Activated T-helper 2 cell treated with anti-CD3 and anti-CD28 coated beads, Interferon-gamma antibody, Interleukin-2, Interleukin-4, amounts not matched to agents 10 μg/mL and 5 μg/mL and 100 μg/mL, durations not matched to agents 14 hours and 24 hours and 36 hours (primary cell): ENCODE results near the gene DLGAP4. TPM values are rescaled to one million over a fixed set of nuclear protein-coding genes. Genes with fewer than 3 reads are reported as not detected.

ENCODE experiments used
- DNase-seq: peaks from one replicate; pipeline ENCODE4 v3.0.0; 2021; ENCODE audit warnings: low spot score
- H3K27ac Mint-ChIP-seq: one replicate; pipeline ENCODE4 v1.8.0; 2021; ENCODE audit warnings: mixed read lengths
- H3K27me3 Mint-ChIP-seq: one replicate; pipeline ENCODE4 v1.8.0; 2021; ENCODE audit warnings: low read depth, mixed read lengths
- H3K36me3 Mint-ChIP-seq: one replicate; pipeline ENCODE4 v1.8.0; 2021; ENCODE audit warnings: low read depth, mixed read lengths
- H3K4me1 Mint-ChIP-seq: one replicate; pipeline ENCODE4 v1.8.0; 2021; ENCODE audit warnings: low read depth, mixed read lengths
- H3K4me3 Mint-ChIP-seq: one replicate; pipeline ENCODE4 v1.8.0; 2021; ENCODE audit warnings: low read depth, mild to moderate bottlenecking, moderate library complexity, mixed read lengths
- H3K9me3 Mint-ChIP-seq: one replicate; pipeline ENCODE4 v1.8.0; 2021; ENCODE audit warnings: mixed read lengths
- intact Hi-C: fragments of 100-400 bp; cut with micrococcal nuclease; formaldehyde crosslinking; loops from one replicate; pipeline ENCODE4 v1.15.1; 2023
- total RNA-seq: library from RNA; stranded (reverse); gene quantifications from 2 replicates; pipeline ENCODE4 v1.2.3, GENCODE V29; 2022

DLGAP4 gene
- total RNA-seq, 1 donor from 2014 or later = 37.4 TPM

GRCh38 chr20:36538026-36538722, 232.0 kb downstream of the DLGAP4 start:
- no peaks in the 10 kb centered on the region for H3K27me3 Mint-ChIP-seq
- no peak overlapping the region for H3K27ac Mint-ChIP-seq
- no peak overlapping the region for H3K4me3 Mint-ChIP-seq
- H3K4me1 Mint-ChIP-seq = no peaks in the 10 kb centered on the region
- DNase-seq = no peak
- intact Hi-C loops = no loop called here
- no peaks in the 10 kb centered on the region for H3K9me3 Mint-ChIP-seq
- no peaks in the 10 kb centered on the region for H3K36me3 Mint-ChIP-seq

GRCh38 chr20:36540551-36541211, 234.5 kb downstream of the DLGAP4 start:
- Mint-ChIP-seq H3K4me3 (no peak overlapping the region), H3K4me1 (no peaks in the 10 kb centered on the region), H3K27ac (no peak overlapping the region), H3K36me3 (no peaks in the 10 kb centered on the region), H3K9me3 (no peaks in the 10 kb centered on the region), H3K27me3 (no peaks in the 10 kb centered on the region)
- no peak for DNase-seq
- intact Hi-C loops = no loop called here

- DNase-seq = no peak
- H3K27me3 Mint-ChIP-seq = no peaks in the 10 kb centered on the region
These were observed 235.2 kb downstream of the DLGAP4 start, which contains the start of gene MYL9 for GRCh38 chr20:36541227-36541767. TSS of gene MYL9 (plus strand) at chr20:36541519. CDS start at chr20:36544885, 3,366 bp downstream.

GRCh38 chr20:36541768-36542488, 235.8 kb downstream of the DLGAP4 start:
- Mint-ChIP-seq H3K9me3 (no peaks in the 10 kb centered on the region), H3K4me3 (no peak overlapping the region), H3K27ac (no peak overlapping the region), H3K4me1 (no peaks in the 10 kb centered on the region), H3K36me3 (no peaks in the 10 kb centered on the region), H3K27me3 (no peaks in the 10 kb centered on the region)
- intact Hi-C loops = no loop called here
- no peak for DNase-seq

More at GRCh38 chr20:36541227-36541767, 235.2 kb downstream of the DLGAP4 start, which contains the start of gene MYL9:
- H3K36me3 Mint-ChIP-seq = no peaks in the 10 kb centered on the region
- H3K4me1 Mint-ChIP-seq = no peaks in the 10 kb centered on the region
- H3K27ac Mint-ChIP-seq = no peak within 1 kb of the TSS
- intact Hi-C loops = no loop called here
- H3K9me3 Mint-ChIP-seq = no peaks in the 10 kb centered on the region
- H3K4me3 Mint-ChIP-seq = no peak within 1 kb of the TSS

GRCh38 chr20:36542516-36543183, 236.5 kb downstream of the DLGAP4 start:
- intact Hi-C loops = no loop called here
- Mint-ChIP-seq H3K4me3 (no peak overlapping the region), H3K27me3 (no peaks in the 10 kb centered on the region), H3K4me1 (no peaks in the 10 kb centered on the region), H3K27ac (no peak overlapping the region), H3K9me3 (no peaks in the 10 kb centered on the region), H3K36me3 (no peaks in the 10 kb centered on the region)
- DNase-seq = no peak

- intact Hi-C loops = no loop called here
- Mint-ChIP-seq H3K4me3 (no peak overlapping the region), H3K9me3 (no peaks in the 10 kb centered on the region), H3K27me3 (no peaks in the 10 kb centered on the region), H3K27ac (no peak overlapping the region), H3K4me1 (no peaks in the 10 kb centered on the region), H3K36me3 (no peaks in the 10 kb centered on the region)
- no peak for DNase-seq
These were observed 237.3 kb downstream of the DLGAP4 start for GRCh38 chr20:36543184-36544133.

GRCh38 chr20:36544134-36545018, 238.2 kb downstream of the DLGAP4 start:
- Mint-ChIP-seq H3K36me3 (no peaks in the 10 kb centered on the region), H3K27ac (no peak overlapping the region), H3K9me3 (no peaks in the 10 kb centered on the region), H3K4me1 (no peaks in the 10 kb centered on the region), H3K4me3 (no peak overlapping the region), H3K27me3 (no peaks in the 10 kb centered on the region)
- DNase-seq = no peak
- intact Hi-C loops = no loop called here

GRCh38 chr20:36546111-36546736, 240.1 kb downstream of the DLGAP4 start:
- H3K27ac Mint-ChIP-seq = no peak overlapping the region
- H3K36me3 Mint-ChIP-seq = no peaks in the 10 kb centered on the region
- no peaks in the 10 kb centered on the region for H3K27me3 Mint-ChIP-seq
- no peaks in the 10 kb centered on the region for H3K4me1 Mint-ChIP-seq
- no peak for DNase-seq
- intact Hi-C loops = no loop called here
- H3K4me3 Mint-ChIP-seq = no peak overlapping the region
- H3K9me3 Mint-ChIP-seq = no peaks in the 10 kb centered on the region

- Mint-ChIP-seq H3K4me1 (no peaks in the 10 kb centered on the region), H3K27me3 (no peaks in the 10 kb centered on the region), H3K9me3 (no peaks in the 10 kb centered on the region), H3K4me3 (no peak overlapping the region), H3K27ac (no peak overlapping the region), H3K36me3 (no peaks in the 10 kb centered on the region)
- DNase-seq = no peak
- intact Hi-C loops = no loop called here
These were observed 241.3 kb downstream of the DLGAP4 start for GRCh38 chr20:36547186-36548005.

- no peaks in the 10 kb centered on the region for H3K9me3 Mint-ChIP-seq
- intact Hi-C loops = no loop called here
- H3K36me3 Mint-ChIP-seq = no peaks in the 10 kb centered on the region
- H3K4me3 Mint-ChIP-seq = no peak overlapping the region
- DNase-seq = no peak
- no peak overlapping the region for H3K27ac Mint-ChIP-seq
- no peaks in the 10 kb centered on the region for H3K4me1 Mint-ChIP-seq
- H3K27me3 Mint-ChIP-seq = no peaks in the 10 kb centered on the region
These were observed 241.8 kb downstream of the DLGAP4 start for GRCh38 chr20:36548006-36548315.
